Keratinocyte (primary cell): ENCODE results near the gene PDZD11. TPM values are rescaled to one million over a fixed set of nuclear protein-coding genes. Genes with fewer than 3 reads are reported as not detected.
"Not testable (repeated sequence)": the region's sequence is repeated elsewhere in the genome, so short reads cannot be mapped to it uniquely, and the experiment has no call there.

Experiments used
- DNase-seq: peaks from one replicate; pipeline ENCODE4 v3.0.0-alpha.2; 2011; ENCODE audit warnings: low read depth, missing footprints, low spot score
- FAIRE-seq: peaks from 2 replicates; lab custom pipeline; 2011; peaks lifted over from hg19 to GRCh38; lab: Jason Lieb, UNC
- H2AFZ ChIP-seq: 2 replicates; pipeline ENCODE4 v1.6.0; 2012; ENCODE audit warnings: low read length, control low read depth, inconsistent platforms; ENCODE audit not compliant: control insufficient read depth
- H3K27ac ChIP-seq: 2 replicates; pipeline ENCODE4 v1.5.1; 2011; ENCODE audit warnings: low read length; ENCODE audit not compliant: control insufficient read depth, insufficient read depth
- H3K27me3 ChIP-seq: 3 replicates; pipeline ENCODE4 v1.6.0; 2011; ENCODE audit warnings: low read length; ENCODE audit not compliant: control insufficient read depth, insufficient read depth; ENCODE audit errors: extremely low read depth
- H3K36me3 ChIP-seq, 2 experiments: 2 replicates in 1 of 2; 3 replicates in 1 of 2; pipeline ENCODE4 v1.5.1; 2011; ENCODE audit warnings: low read length in 2 of 2, mild to moderate bottlenecking in 1 of 2; ENCODE audit not compliant: control insufficient read depth in 2 of 2, insufficient read depth in 2 of 2; ENCODE audit errors: extremely low read depth in 1 of 2
- H3K4me1 ChIP-seq: 3 replicates; pipeline ENCODE4 v1.5.1; 2011; ENCODE audit warnings: low read length; ENCODE audit not compliant: control insufficient read depth, insufficient read depth; ENCODE audit errors: extremely low read depth
- H3K4me2 ChIP-seq: 3 replicates; pipeline ENCODE4 v1.6.0; 2011; ENCODE audit warnings: low read depth, low read length; ENCODE audit not compliant: control insufficient read depth, insufficient read depth; ENCODE audit errors: extremely low read depth
- H3K4me3 ChIP-seq, 3 experiments: fragments of 200-600 bp in 1 of 3; sonication (generic) in 1 of 3; 2 replicates in 2 of 3; 3 replicates in 1 of 3; pipeline ENCODE4 v1.5.1; 2011 to 2016; ENCODE audit warnings: low read length in 3 of 3, mild to moderate bottlenecking in 3 of 3, control low read depth in 2 of 3, inconsistent platforms in 1 of 3, low read depth in 1 of 3, mixed read lengths in 1 of 3, mixed run types in 1 of 3, moderate library complexity in 1 of 3; ENCODE audit not compliant: control insufficient read depth in 2 of 3, insufficient read depth in 2 of 3; ENCODE audit errors: extremely low read depth in 1 of 3
- H3K79me2 ChIP-seq: 2 replicates; pipeline ENCODE4 v1.6.0; 2012; ENCODE audit warnings: low read length; ENCODE audit not compliant: control insufficient read depth, insufficient read depth
- H3K9ac ChIP-seq: 3 replicates; pipeline ENCODE4 v1.6.0; 2011; ENCODE audit warnings: low read length; ENCODE audit not compliant: control insufficient read depth, insufficient read depth; ENCODE audit errors: extremely low read depth
- H3K9me1 ChIP-seq: 3 replicates; pipeline ENCODE4 v1.6.0; 2011; ENCODE audit warnings: low read length; ENCODE audit not compliant: control insufficient read depth, insufficient read depth; ENCODE audit errors: extremely low read depth
- H3K9me3 ChIP-seq: 2 replicates; pipeline ENCODE4 v1.5.1; 2012; ENCODE audit warnings: low read depth, low read length; ENCODE audit not compliant: control insufficient read depth
- H4K20me1 ChIP-seq: 3 replicates; pipeline ENCODE4 v1.6.0; 2011; ENCODE audit warnings: low read length; ENCODE audit not compliant: control insufficient read depth, insufficient read depth; ENCODE audit errors: extremely low read depth
- EZH2 ChIP-seq: IDR thresholded peaks from one replicate; pipeline ENCODE4 v1.6.1; 2012; ENCODE audit warnings: inconsistent platforms, mild to moderate bottlenecking, low read length, moderate library complexity
- dilution Hi-C: fragments of 300-500 bp; cut with MboI; formaldehyde crosslinking; loops from one replicate; pipeline ENCODE4 v1.7.0; 2020; ENCODE audit warnings: low sequenced_read_pairs; ENCODE audit not compliant: extremely low pct_ligation_motif_present
- polyA plus RNA-seq, 5 experiments: library from polyadenylated mRNA; depleted of rRNA in 3 of 5; stranded (reverse) in 3 of 5; stranded (forward) in 1 of 5; unstranded in 1 of 5; fragments of >200 nt; gene quantifications; 1 replicate in 1 of 5; 2 replicates in 3 of 5; 3 replicates in 1 of 5; pipeline versions ENCODE4 v1.2.1 to v1.2.3, GENCODE V29; 2011 to 2012; ENCODE audit warnings: missing spikeins in 2 of 5, low read depth in 1 of 5, low replicate concordance in 1 of 5
- TF ChIP-seq, protein P1 (sequence below), 3 experiments: IDR thresholded peaks in 1 of 3; conservative IDR thresholded peaks in 1 of 3; optimal IDR thresholded peaks in 1 of 3; 2 replicates in 2 of 3; 3 replicates in 1 of 3; pipeline versions ENCODE3 to v1.5.1; 2011; ENCODE audit warnings: low read length in 3 of 3, mild to moderate bottlenecking in 3 of 3, moderate library complexity in 2 of 3, control low read depth in 1 of 3, inconsistent platforms in 1 of 3; ENCODE audit not compliant: insufficient read depth in 2 of 3; ENCODE audit errors: extremely low read depth in 1 of 3

The PDZD11 gene
- polyA plus RNA-seq, 1 donor (not counting 4 experiments of a cell fraction or from before 2014, with no cell fraction given): 102 TPM

DNA sequence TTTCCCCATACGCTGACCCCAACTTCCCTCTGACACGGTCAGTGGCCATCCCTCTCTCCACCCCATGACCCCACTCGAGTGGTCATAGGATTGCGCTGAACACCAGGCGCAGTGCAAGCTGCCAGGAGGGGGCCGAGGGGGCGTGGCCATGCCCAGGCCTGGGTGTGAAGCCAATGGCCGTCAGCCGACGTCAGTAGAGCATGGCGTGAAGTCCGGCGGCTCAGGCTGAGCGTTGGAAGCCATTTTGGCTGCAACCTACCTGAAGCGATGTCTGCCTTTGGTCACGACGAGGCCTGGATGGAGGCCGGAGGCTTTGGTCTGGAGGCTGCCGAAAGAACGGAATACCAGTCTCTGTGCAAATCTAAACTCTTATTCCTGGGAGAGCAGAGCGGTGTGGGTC is 7.8 kb downstream of the PDZD11 start, which contains the start of gene RAB41:
RAB41 (plus strand) TSS at position 222 of the 400 bp plus-strand sequence; CDS start at position 268, 46 bp downstream.
- no peak within 1 kb of the TSS for H3K4me2 ChIP-seq
- TF ChIP-seq EZH2: no peak
- TF ChIP-seq, protein P1, sequence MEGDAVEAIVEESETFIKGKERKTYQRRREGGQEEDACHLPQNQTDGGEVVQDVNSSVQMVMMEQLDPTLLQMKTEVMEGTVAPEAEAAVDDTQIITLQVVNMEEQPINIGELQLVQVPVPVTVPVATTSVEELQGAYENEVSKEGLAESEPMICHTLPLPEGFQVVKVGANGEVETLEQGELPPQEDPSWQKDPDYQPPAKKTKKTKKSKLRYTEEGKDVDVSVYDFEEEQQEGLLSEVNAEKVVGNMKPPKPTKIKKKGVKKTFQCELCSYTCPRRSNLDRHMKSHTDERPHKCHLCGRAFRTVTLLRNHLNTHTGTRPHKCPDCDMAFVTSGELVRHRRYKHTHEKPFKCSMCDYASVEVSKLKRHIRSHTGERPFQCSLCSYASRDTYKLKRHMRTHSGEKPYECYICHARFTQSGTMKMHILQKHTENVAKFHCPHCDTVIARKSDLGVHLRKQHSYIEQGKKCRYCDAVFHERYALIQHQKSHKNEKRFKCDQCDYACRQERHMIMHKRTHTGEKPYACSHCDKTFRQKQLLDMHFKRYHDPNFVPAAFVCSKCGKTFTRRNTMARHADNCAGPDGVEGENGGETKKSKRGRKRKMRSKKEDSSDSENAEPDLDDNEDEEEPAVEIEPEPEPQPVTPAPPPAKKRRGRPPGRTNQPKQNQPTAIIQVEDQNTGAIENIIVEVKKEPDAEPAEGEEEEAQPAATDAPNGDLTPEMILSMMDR (optimal IDR thresholded peaks at IDR 0.05 in 1 of 3, IDR thresholded peaks at IDR 0.05 in 1 of 3, conservative IDR thresholded peaks at IDR 0.05 in 1 of 3; ENCODE audit: extremely low read depth in 1 of 3, insufficient read depth in 2 of 3, low read length in 3 of 3): no peak
- H3K79me2 ChIP-seq: no peaks in the 10 kb centered on the region
- FAIRE-seq (no peak), DNase-seq (no peak)
- no peak within 1 kb of the TSS for H3K4me3 ChIP-seq
- H3K9me1 ChIP-seq: no peaks in the 10 kb centered on the region
- no peaks in the 10 kb centered on the region for H3K4me1 ChIP-seq
- no peaks in the 10 kb centered on the region for H4K20me1 ChIP-seq
- H3K27ac ChIP-seq: no peak within 1 kb of the TSS
- dilution Hi-C loops: no loop called here
- H3K36me3 ChIP-seq: peaks cover 0 to 4% of the 10 kb centered on the region in 2 experiments
- no peaks in the 10 kb centered on the region for H3K27me3 ChIP-seq
- H3K9ac ChIP-seq: no peak within 1 kb of the TSS
- peaks cover 2% of the 10 kb centered on the region for H3K9me3 ChIP-seq
- H2AFZ ChIP-seq: no peak within 1 kb of the TSS

DNA sequence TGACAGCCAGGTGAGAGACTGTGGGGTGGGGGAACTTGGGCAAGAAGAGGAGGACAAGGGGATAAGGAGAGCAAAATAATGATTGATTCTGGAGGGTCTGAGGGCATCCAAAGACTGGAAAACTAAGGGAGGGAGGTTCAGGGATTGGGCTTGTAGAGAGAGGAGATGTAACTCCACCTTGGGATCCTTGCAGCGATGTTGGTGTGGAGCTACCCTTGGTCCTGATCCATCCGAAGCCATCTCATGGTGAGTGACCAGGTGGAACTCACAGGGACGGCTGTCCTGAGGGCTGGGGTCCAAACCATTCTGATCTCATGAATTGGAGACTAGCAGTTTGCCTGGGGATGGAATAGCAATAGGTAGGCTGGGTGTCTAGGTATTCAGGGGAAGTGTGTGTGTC is 9.2 kb downstream of the PDZD11 start:
- DNase-seq (no peak), FAIRE-seq (no peak)
- Histone ChIP-seq H3K79me2 (no peaks in the 10 kb centered on the region), H4K20me1 (no peaks in the 10 kb centered on the region), H3K4me1 (no peaks in the 10 kb centered on the region), H3K4me2 (no peak overlapping the region), H3K36me3 (no peaks in the 10 kb centered on the region), H3K4me3 (no peak overlapping the region), H3K9ac (no peak overlapping the region), H3K27ac (no peak overlapping the region), H3K27me3 (no peaks in the 10 kb centered on the region), H3K9me3 (peaks cover 2% of the 10 kb centered on the region), H2AFZ (no peak overlapping the region), H3K9me1 (no peaks in the 10 kb centered on the region)
- TF ChIP-seq EZH2: no peak
- dilution Hi-C loops: no loop called here

DNA sequence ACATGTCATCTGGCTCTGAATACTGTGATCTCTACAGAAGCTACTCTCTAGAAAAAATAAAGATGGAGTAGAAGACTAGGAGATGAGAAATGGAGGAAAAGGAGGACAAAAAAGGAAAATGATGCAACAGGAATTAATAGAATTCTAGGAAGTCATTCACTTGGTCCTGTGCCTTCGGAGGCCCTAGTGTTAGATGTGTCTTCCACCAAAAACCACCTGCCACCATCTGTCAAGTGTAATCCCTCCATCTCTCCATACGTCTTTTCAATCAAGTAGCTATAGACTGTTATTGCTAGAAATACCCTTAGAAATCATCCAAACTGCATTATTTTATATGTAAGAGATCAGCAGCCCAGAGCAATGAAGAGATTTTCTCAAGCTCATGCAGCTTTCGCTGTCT is 10.6 kb downstream of the PDZD11 start:
- H3K9ac ChIP-seq: no peak overlapping the region
- no peak overlapping the region for H3K27ac ChIP-seq
- no peak for TF ChIP-seq EZH2
- TF ChIP-seq, protein P1 (optimal IDR thresholded peaks at IDR 0.05 in 1 of 3, IDR thresholded peaks at IDR 0.05 in 1 of 3, conservative IDR thresholded peaks at IDR 0.05 in 1 of 3; ENCODE audit: extremely low read depth in 1 of 3, insufficient read depth in 2 of 3, low read length in 3 of 3): no peak
- no peak overlapping the region for H3K4me3 ChIP-seq
- no peaks in the 10 kb centered on the region for H3K27me3 ChIP-seq
- no peaks in the 10 kb centered on the region for H4K20me1 ChIP-seq
- dilution Hi-C loops: no loop called here
- peaks cover 2% of the 10 kb centered on the region for H3K9me3 ChIP-seq
- no peak overlapping the region for H2AFZ ChIP-seq
- no peaks in the 10 kb centered on the region for H3K9me1 ChIP-seq
- H3K36me3 ChIP-seq: no peaks in the 10 kb centered on the region
- no peaks in the 10 kb centered on the region for H3K79me2 ChIP-seq
- FAIRE-seq (no peak), DNase-seq (no peak)
- no peaks in the 10 kb centered on the region for H3K4me1 ChIP-seq
- no peak overlapping the region for H3K4me2 ChIP-seq

DNA sequence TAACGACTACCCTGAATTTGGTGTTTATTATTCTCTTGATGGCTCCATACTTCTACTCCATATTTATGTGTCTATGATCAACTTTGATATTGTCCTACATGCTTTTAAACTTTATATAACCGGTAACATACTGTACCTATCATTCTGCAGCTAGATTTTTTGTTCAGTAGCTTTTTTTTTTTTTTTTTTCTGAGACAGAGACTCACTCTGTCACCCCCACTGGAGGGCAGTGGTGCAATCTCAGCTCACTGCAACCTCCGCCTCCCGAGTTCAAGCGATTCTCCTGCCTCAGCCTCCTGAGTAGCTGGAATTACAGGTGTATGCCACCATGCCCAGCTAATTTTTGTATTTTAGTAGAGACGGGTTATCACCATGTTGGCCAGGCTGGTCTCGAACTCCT is 15.7 kb downstream of the PDZD11 start:
- dilution Hi-C loops, H3K27ac ChIP-seq, H3K9me3 ChIP-seq, H3K4me1 ChIP-seq, H3K36me3 ChIP-seq, H3K9me1 ChIP-seq, H3K9ac ChIP-seq, FAIRE-seq, H4K20me1 ChIP-seq, H3K79me2 ChIP-seq, H3K27me3 ChIP-seq, H3K4me3 ChIP-seq, DNase-seq, H2AFZ ChIP-seq, H3K4me2 ChIP-seq: not testable (repeated sequence)
